ENCODE results near the gene MRPL49. TPM values are rescaled to one million over a fixed set of nuclear protein-coding genes. Genes with fewer than 3 reads are reported as not detected.
A peak's percentile ranks its signal among the peaks of the same experiment; 100 is the strongest.

MRPL49 gene
- total and polyA plus RNA-seq, 2 experiments from 2014 or later, result 27.7 to 61.9 TPM

- no peaks in the 10 kb centered on the region for H3K27me3 ChIP-seq (ENCODE audit: insufficient read depth)
- TF ChIP-seq EZH2 (IDR thresholded peaks at IDR 0.05; ENCODE audit: low read depth, unreplicated experiment), result no peak
- TF ChIP-seq JUNB (IDR thresholded peaks at IDR 0.05; ENCODE audit: unreplicated experiment), result no peak
- TF ChIP-seq ETS1 (IDR thresholded peaks at IDR 0.05), result no peak
- no peaks in the 10 kb centered on the region for H4K20me1 ChIP-seq (replicated peaks; ENCODE audit: insufficient read depth)
- DNase-seq (ENCODE audit: low spot score), result no peak
- Mint-ChIP-seq H3K27ac (no peak overlapping the region), H3K4me1 (peaks cover 14% of the 10 kb centered on the region), H3K9me3 (no peaks in the 10 kb centered on the region), H3K36me3 (ENCODE audit: low read depth) (no peaks in the 10 kb centered on the region), H3K27me3 (ENCODE audit: insufficient read depth, low read depth, poor library complexity) (peaks cover 10% of the 10 kb centered on the region), H3K4me3 (no peak overlapping the region)
- no peak for ATAC-seq
- H3K79me2 ChIP-seq (replicated peaks; ENCODE audit: insufficient read depth), result no peaks in the 10 kb centered on the region
- H3F3A ChIP-seq (replicated peaks; ENCODE audit: low read depth), result no peaks in the 10 kb centered on the region
- no peak overlapping the region for H3K4me2 ChIP-seq
- no peak overlapping the region for H3K4me3 ChIP-seq
- H3K27ac ChIP-seq (ENCODE audit: low read depth), result no peak overlapping the region
- H3K36me3 ChIP-seq (ENCODE audit: insufficient read depth), result no peaks in the 10 kb centered on the region
- no peaks in the 10 kb centered on the region for H3K9me2 ChIP-seq (ENCODE audit: insufficient read depth)
- H2AFZ ChIP-seq, result no peak overlapping the region
- H3K4me1 ChIP-seq (ENCODE audit: insufficient read depth), result peaks cover 4% of the 10 kb centered on the region
These were observed 45.5 kb downstream of the MRPL49 start for GRCh38 chr11:65167656-65168055.

- H3K4me3 Mint-ChIP-seq, result no peak overlapping the region
- peaks cover 10% of the 10 kb centered on the region for H3K27me3 Mint-ChIP-seq (ENCODE audit: insufficient read depth, low read depth, poor library complexity)
- H3F3A ChIP-seq (replicated peaks; ENCODE audit: low read depth), result no peaks in the 10 kb centered on the region
- H3K79me2 ChIP-seq (replicated peaks; ENCODE audit: insufficient read depth), result no peaks in the 10 kb centered on the region
- H3K9me3 Mint-ChIP-seq, result no peaks in the 10 kb centered on the region
- ATAC-seq (no peak), DNase-seq (ENCODE audit: low spot score) (no peak)
- peaks cover 4% of the 10 kb centered on the region for H3K4me1 ChIP-seq (ENCODE audit: insufficient read depth)
- no peaks in the 10 kb centered on the region for H3K27me3 ChIP-seq (ENCODE audit: insufficient read depth)
- H3K27ac ChIP-seq (ENCODE audit: low read depth), result no peak overlapping the region
- H3K4me1 Mint-ChIP-seq, result peaks cover 14% of the 10 kb centered on the region
- no peaks in the 10 kb centered on the region for H4K20me1 ChIP-seq (replicated peaks; ENCODE audit: insufficient read depth)
- H3K9me2 ChIP-seq (ENCODE audit: insufficient read depth), result no peaks in the 10 kb centered on the region
- no peak overlapping the region; the same call in 1 of the 2 replicates for H3K27ac Mint-ChIP-seq
- no peaks in the 10 kb centered on the region for H3K36me3 Mint-ChIP-seq (ENCODE audit: low read depth)
- H3K36me3 ChIP-seq (ENCODE audit: insufficient read depth), result no peaks in the 10 kb centered on the region
- H3K4me2 ChIP-seq, result no peak overlapping the region
- no peak overlapping the region for H3K4me3 ChIP-seq
- peak overlapping the region; percentile 90; the same call in 1 of the 2 replicates for H2AFZ ChIP-seq
- no peak for TF ChIP-seq CREB1 (CRISPR knock-in tag; IDR thresholded peaks at IDR 0.05; ENCODE audit: low read depth)
- TF ChIP-seq ZNF462 (CRISPR knock-in tag; IDR thresholded peaks at IDR 0.05), result no peak
- TF ChIP-seq REST (IDR thresholded peaks at IDR 0.05; ENCODE audit: unreplicated experiment), result no peak
- no peak for TF ChIP-seq ETS1 (IDR thresholded peaks at IDR 0.05)
- no peak for TF ChIP-seq EZH2phosphoT487 (IDR thresholded peaks at IDR 0.05; ENCODE audit: unreplicated experiment)
- no peak for TF ChIP-seq ZNF331 (CRISPR knock-in tag; IDR thresholded peaks at IDR 0.05; ENCODE audit: low read depth)
- no peak for TF ChIP-seq STAT1 (IDR thresholded peaks at IDR 0.05; ENCODE audit: unreplicated experiment)
- TF ChIP-seq JUNB (IDR thresholded peaks at IDR 0.05; ENCODE audit: unreplicated experiment), result no peak
These were observed 47.1 kb downstream of the MRPL49 start for GRCh38 chr11:65169164-65169641.
